Rectal smooth muscle tissue (tissue), 1 donor: ENCODE data around the gene LILRB4.
"Not testable (repeated sequence)": the region's sequence is repeated elsewhere in the genome, so short reads cannot be mapped to it uniquely, and the experiment has no call there.

Experiments used
- H3K27ac ChIP-seq: one replicate; pipeline ENCODE4 v1.7.0; 2013; ENCODE audit warnings: low read depth, low read length, inconsistent platforms
- H3K27me3 ChIP-seq: one replicate; pipeline ENCODE4 v1.7.0; 2013; ENCODE audit warnings: low read length; ENCODE audit not compliant: control insufficient read depth, insufficient read depth
- H3K36me3 ChIP-seq: one replicate; pipeline ENCODE4 v1.7.0; 2013; ENCODE audit warnings: low read length; ENCODE audit not compliant: control insufficient read depth, insufficient read depth
- H3K4me1 ChIP-seq: one replicate; pipeline ENCODE4 v1.7.0; 2013; ENCODE audit warnings: low read length; ENCODE audit not compliant: control insufficient read depth, insufficient read depth
- H3K4me3 ChIP-seq: one replicate; pipeline ENCODE4 v1.7.0; 2013; ENCODE audit warnings: low read length
- H3K9ac ChIP-seq: one replicate; pipeline ENCODE4 v1.7.0; 2013; ENCODE audit warnings: low read length

LILRB4 gene

DNA sequence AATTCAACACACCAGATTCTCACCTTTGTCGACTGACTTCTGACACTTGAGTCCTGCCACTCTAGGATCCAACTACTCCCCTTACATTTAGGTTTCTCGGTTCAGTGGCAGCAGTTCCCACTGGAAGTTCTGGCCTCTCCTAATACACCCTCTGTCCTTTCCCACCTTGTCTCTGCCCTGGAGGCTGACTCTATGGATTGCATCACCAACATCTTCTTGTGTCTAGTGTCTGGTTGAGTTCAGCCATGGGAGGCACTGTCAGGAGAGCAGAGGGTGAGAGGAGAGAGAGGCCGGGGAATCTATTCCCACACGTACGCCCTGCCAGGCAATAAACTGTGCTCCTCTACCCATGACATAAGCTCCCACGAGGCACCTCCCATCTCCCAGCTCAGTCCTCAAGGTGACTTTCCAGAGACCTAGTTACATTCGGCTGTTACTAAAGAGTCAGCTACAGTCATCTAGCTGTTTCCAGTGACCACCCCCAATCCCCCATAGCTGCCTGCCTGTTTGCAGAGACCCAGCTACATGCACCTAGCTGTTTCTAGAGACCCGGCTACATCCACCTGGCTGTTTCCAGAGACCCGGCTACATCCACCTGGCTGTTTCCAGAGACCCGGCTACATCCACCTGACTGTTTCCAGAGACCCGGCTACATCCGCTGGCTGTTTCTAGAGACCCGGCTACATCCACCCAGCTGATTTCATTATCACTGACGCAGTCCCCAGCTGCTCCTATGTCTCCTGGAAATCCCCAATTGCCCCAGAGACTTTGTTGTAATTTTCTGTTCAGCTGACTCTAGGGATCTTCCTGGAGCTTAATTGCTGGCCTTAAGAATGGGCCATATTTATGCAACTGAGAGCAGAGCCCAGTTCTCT, 8.1 kb upstream of the LILRB4 start:
- H3K4me1 ChIP-seq, result no peaks in the 10 kb centered on the region
- H3K27ac ChIP-seq, result no peak overlapping the region
- no peak overlapping the region for H3K9ac ChIP-seq
- H3K36me3 ChIP-seq, result no peaks in the 10 kb centered on the region
- no peaks in the 10 kb centered on the region for H3K27me3 ChIP-seq
- H3K4me3 ChIP-seq, result no peak overlapping the region

DNA sequence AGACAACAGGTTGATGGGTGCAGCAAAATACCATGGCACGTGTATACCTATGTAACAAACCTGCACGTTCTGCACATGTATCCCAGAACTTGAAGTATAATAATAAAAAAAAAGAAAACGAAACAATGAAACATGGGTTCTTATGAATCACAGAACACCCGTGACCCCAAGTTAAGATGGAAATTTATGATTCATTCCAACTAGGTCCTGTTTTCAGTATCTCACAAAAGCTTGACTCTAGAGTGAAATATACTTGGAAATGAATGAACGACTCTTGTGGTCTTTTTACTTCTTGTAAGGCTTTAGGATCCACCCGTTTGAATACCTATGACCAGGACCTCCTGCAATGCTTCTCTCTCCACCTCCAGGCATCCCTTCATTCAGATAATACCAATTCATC, 3.5 kb upstream of the LILRB4 start:
- H3K27me3 ChIP-seq, result peaks cover under 1% of the 10 kb centered on the region
- H3K9ac ChIP-seq, result no peak overlapping the region
- H3K4me3 ChIP-seq, result no peak overlapping the region
- no peak overlapping the region for H3K27ac ChIP-seq
- H3K36me3 ChIP-seq, result no peaks in the 10 kb centered on the region
- no peaks in the 10 kb centered on the region for H3K4me1 ChIP-seq

DNA sequence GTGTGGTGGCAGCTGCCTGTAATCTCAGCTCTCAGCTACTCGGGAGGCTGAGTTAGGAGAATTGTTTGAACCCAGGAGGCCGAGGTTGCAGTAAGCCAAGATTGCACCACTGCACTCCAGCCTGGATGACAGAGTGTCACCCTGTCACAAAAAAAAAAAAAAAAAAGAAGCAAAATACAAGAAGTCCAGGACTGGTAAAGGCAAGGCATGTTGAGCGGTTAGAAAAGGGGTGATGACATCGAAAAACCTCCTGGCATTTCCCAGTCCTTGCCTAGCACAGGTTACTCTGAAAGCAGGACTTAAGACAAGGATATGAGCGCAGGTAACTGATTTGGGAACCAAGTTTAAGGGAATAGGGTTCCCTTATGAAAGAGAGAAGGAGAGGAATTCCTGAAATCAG, 2.5 kb upstream of the LILRB4 start:
- Histone ChIP-seq H3K36me3 (no peaks in the 10 kb centered on the region), H3K9ac (no peak overlapping the region), H3K27me3 (peaks cover 3% of the 10 kb centered on the region), H3K4me1 (no peaks in the 10 kb centered on the region), H3K4me3 (no peak overlapping the region), H3K27ac (no peak overlapping the region)

DNA sequence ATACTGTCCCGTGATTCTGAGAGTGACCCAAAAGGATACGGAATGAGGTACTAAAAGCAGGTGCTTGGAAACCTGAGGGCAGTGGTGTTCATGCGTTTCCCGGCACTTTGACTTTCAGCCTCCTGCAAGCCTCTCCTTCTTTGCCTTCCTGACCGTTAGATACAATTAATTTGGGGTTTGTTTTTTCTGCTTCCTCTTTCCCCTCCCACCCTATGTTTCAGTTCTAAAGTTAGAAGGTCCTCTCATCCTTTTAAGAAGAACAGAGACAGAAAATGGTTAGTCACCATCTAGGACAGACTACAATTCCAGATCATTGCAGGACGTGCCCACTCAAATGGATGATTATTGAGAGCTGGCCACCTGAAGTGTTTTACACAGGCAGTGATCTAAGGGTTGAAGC, 1.8 kb upstream of the LILRB4 start:
- Histone ChIP-seq H3K4me1 (no peaks in the 10 kb centered on the region), H3K36me3 (no peaks in the 10 kb centered on the region), H3K4me3 (no peak overlapping the region), H3K27ac (no peak overlapping the region), H3K9ac (no peak overlapping the region), H3K27me3 (peaks cover 3% of the 10 kb centered on the region)

DNA sequence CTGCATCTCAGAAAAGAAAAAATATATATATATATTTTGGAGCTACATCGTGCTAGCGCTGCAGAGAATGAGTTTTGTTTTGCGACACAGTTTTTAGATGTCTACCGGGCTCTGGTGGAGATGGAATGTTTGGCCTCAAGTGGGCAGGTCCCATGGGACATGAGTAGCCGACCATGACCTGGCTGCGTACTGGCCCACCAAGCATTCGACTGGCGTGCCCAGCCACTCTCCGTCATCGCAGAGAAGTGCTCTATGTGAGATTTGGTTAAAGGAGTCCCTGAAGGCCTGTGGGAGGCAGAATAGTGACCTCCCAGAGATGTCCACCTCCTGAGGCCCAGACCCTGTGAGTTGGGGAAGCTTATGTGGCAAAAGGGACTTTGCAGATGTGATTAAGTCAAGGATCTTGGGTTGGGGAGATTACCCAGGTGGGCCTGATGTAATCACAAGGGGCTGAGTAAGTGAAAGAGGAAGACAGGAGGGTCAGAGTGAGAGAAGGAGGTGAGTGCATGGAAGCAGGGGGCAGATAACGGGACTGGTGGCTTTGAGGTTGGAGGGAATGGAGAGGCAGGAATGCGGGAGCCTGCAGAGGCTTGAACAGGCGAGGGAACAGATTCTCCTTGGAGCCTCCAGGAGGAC, 821 bp upstream of the LILRB4 start:
- H3K9ac ChIP-seq, result no peak overlapping the region
- no peak overlapping the region for H3K27ac ChIP-seq
- H3K36me3 ChIP-seq, result no peaks in the 10 kb centered on the region
- peaks cover 3% of the 10 kb centered on the region for H3K27me3 ChIP-seq
- H3K4me3 ChIP-seq, result no peak overlapping the region
- H3K4me1 ChIP-seq, result no peaks in the 10 kb centered on the region

DNA sequence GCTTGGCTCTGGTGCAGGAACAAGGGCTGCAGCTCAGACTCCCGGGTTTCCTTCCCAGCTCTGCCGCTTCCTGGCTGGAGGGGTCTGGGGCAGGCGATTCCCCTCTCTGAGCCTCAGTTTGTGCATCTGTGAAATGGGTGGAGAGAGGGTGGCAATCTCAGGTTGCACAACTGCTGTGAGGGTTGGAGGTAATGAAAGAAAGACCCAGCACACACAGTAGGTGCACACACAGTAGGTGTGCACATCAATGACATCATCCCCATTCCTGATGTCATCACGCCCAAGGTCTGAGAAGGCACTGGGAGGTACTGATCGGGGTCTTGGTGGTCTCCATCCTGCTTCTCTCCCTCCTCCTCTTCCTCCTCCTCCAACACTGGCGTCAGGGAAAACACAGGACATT, 2.7 kb downstream of the LILRB4 start:
- no peak overlapping the region for H3K9ac ChIP-seq
- no peak overlapping the region for H3K4me3 ChIP-seq
- no peaks in the 10 kb centered on the region for H3K36me3 ChIP-seq
- peaks cover 3% of the 10 kb centered on the region for H3K27me3 ChIP-seq
- no peaks in the 10 kb centered on the region for H3K4me1 ChIP-seq
- no peak overlapping the region for H3K27ac ChIP-seq

DNA sequence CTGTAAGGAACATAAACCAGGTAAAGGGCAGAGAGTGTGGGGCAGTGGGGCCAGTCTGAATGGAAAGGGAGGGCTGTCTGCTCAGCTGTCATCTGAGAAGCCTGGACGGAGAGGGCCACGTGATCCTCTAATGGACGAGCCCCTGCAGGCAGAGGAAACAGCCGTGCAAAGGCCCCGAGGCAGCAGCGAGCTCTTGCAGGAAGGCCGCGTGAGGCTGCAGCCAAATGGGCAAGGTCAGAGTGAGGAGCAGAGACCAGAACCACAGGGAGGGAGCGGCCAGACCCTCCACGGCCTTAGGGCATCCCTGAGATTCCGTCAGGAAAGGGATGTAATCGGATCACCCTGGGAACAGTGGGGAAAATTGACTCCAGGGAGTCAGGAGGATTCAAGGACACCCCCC, 4.4 kb downstream of the LILRB4 start:
- no peak overlapping the region for H3K9ac ChIP-seq
- H3K36me3 ChIP-seq, result no peaks in the 10 kb centered on the region
- H3K27ac ChIP-seq, result no peak overlapping the region
- H3K4me1 ChIP-seq, result no peaks in the 10 kb centered on the region
- H3K27me3 ChIP-seq, result peaks cover 3% of the 10 kb centered on the region
- H3K4me3 ChIP-seq, result no peak overlapping the region

DNA sequence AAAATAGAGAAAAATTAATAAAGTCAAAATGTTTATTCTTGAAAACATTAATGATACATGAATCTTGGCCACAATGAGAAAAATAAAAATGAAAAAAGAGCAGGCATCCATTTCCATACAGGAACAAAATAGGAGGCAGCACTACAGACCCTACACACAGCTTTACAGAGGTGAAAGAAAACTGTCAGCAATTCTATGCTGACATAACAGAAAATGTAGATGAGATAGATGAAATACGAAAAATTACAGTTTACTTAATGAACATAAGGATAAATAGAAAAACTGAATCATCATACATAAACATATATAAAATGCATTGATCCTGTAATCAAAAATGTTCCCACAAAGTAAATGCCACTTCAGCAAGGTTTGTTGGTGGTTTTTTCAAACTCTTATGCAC, 5.6 kb downstream of the LILRB4 start:
- Histone ChIP-seq H3K4me3 (no peak overlapping the region), H3K36me3 (no peaks in the 10 kb centered on the region), H3K9ac (no peak overlapping the region), H3K27me3 (peaks cover 3% of the 10 kb centered on the region), H3K4me1 (no peaks in the 10 kb centered on the region), H3K27ac (no peak overlapping the region)

DNA sequence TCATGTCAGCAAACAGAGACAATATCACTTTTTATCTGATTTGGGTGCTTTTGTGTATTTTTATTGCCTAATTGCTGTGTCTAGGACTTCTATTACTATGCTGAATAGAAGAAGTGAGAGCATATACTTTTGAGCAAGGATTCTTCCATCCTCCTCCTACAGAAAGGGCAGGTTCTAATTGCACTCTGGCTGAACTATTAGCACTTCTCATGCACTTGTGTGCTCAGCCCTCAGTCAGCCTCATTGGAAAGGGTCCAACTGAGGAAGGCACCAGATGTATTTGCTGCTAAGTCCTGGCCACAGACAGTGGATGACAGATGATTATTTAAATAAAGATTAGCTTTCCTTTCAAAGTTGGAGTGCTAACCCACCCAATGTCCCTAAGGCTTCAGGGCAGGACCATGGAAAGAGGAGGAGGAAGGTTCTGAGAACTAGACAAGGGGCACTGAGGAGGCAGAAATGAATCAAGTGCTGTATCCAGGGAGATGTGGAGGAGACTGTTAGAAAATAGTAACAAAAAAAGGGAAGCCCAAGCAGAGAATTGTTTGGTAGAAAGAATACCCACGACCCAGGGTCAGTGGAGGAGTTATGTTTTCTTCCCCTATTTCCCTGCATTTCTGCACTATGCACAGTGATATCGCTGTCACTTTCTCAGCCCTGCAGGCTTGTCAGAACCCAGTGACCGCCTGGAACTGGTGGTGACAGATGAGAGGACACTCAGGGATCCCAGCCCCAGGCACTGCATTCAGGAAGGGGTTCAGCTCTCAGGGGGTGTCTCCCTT, 8.0 kb downstream of the LILRB4 start:
- H3K4me1 ChIP-seq, result no peaks in the 10 kb centered on the region

DNA sequence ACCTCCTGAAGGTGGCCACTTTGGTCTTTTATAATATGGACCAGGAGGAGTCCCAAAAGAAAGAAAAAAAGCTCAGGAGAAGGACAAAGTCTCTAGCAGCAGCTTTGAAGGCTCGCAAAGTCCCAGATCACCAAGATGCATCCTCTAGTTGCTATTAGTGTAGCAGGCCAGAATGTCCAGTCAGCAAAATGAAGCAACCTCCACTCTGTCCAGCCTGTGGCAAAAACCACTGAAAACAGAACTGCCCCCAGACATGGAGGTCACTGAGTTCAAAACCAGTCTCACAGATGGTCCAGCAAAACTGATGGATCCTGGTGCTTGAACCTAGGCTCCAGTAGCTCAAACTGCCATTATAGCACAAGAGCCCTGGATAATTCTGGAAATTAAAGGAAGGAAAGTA, 10.4 kb downstream of the LILRB4 start:
- Histone ChIP-seq H3K27me3 (no peaks in the 10 kb centered on the region), H3K27ac (no peak overlapping the region), H3K36me3 (no peaks in the 10 kb centered on the region), H3K9ac (no peak overlapping the region), H3K4me1 (no peaks in the 10 kb centered on the region), H3K4me3 (no peak overlapping the region)

More for the DNA sequence above, 8.0 kb downstream of the LILRB4 start:
- Histone ChIP-seq H3K9ac (no peak overlapping the region), H3K27ac (no peak overlapping the region), H3K27me3 (no peaks in the 10 kb centered on the region), H3K36me3 (no peaks in the 10 kb centered on the region), H3K4me3 (no peak overlapping the region)

DNA sequence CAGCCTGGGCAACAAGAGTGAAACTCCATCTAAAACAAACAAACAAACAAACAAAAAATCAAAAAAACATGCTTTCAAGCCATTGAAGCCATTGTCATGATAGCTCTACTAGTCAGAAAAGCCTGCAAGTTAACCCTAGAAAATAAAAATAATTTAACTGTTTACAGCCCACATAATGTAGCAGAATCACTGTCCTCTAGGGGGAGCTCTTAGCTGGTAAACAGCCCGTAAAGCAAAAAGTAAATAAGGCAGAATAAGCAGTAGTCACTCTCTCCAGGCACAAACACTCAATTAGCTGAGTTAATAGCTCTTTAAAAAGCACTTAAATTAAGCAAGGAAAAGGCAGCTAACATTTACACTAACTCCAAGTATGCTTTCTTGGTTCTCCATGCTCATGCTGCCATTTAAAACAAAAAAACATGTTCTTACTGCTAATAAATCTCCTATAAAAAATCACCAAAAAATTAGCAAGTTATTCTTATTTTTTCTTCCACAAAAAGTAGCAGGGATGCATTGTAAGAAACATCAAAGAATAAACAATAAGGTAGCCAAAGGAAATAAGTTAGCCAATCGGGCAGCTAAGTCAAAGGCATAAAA, 11.3 kb downstream of the LILRB4 start:
- Histone ChIP-seq H3K9ac (no peak overlapping the region), H3K36me3 (no peaks in the 10 kb centered on the region), H3K27ac (no peak overlapping the region), H3K27me3 (no peaks in the 10 kb centered on the region), H3K4me3 (no peak overlapping the region), H3K4me1 (no peaks in the 10 kb centered on the region)

DNA sequence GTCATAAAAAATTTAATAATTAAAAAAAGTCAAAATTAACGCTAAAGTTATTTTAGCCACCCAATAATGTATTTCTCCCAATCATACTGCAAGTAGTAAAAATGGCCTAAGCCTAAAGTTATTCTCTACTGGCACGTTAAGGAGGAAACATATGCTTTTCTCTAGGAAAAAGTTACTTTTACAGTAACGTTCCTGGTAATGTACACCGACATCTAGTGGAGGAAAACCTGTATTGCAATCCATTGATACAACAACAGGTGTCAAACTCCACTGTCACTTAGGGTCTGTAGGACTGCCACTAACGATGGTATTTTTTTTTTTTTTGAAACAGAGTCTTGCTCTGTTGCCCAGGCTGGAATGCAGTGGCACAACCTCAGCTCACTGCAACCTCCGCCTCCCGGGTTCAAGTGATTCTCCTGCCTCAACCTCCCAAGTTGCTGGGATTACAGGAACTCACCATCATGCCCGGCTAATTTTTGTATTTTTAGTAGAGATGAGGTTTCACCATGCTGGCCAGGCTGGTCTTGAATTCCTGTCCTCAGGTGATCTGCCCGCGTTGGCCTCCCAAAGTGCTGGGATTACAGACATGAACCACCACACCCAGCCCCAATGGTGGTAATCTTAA, 13.5 kb downstream of the LILRB4 start:
- not testable (repeated sequence) for H3K9ac ChIP-seq, H3K4me1 ChIP-seq, H3K36me3 ChIP-seq, H3K4me3 ChIP-seq, H3K27ac ChIP-seq, H3K27me3 ChIP-seq
